GM18873 (cell line): Measurements from ENCODE around the gene PAX5.
"Not testable (repeated sequence)": the region's sequence is repeated elsewhere in the genome, so short reads cannot be mapped to it uniquely, and the experiment has no call there.

ENCODE experiments used
- ATAC-seq: cut with Tn5 transposase; IDR thresholded peaks from one replicate; pipeline ENCODE4 v1.9.1; 2021; ENCODE audit warnings: mild to moderate bottlenecking, moderate library complexity, moderate number of reproducible peaks; ENCODE audit not compliant: unreplicated experiment, low FRiP score

Gene PAX5

DNA sequence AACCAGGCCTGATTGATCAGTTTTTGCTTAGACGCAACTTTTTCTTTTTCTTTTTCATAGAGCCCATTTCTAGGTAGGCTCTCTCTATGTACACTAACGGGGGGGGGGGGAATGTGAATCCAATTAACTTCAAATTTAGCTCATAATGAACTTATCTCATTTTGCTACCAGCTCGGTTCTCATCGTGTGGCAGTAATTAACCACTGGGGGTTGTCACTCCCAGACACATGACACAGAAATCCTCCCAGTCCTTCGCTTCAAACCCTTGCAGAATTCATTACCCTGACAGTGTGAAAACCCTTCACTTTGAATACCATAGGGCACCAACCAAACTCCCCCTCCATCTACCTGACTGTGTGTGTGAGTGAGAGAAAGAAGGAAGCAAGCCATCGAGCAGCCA lies 144.2 kb downstream of the PAX5 start:
- ATAC-seq: no peak

DNA sequence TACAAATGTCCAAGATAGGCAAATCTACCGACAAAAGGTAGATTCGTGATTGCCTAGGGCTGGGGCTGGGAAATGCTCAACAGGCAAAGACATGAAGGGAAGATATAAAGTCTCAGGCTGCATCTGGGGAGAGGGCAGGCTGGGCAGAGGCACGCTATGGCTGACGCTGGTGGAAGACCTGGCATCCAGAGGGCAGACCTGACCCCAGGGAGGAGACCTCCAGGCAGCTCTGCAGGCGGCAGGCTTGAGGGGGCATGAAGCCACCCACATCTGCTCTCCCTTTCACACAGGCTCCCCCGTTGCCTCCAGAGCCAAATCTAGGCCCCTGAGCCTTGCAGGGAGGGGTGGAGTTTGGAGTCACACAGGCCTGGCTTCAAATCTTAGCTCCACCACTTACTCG lies 145.5 kb downstream of the PAX5 start:
- ATAC-seq: no peak

DNA sequence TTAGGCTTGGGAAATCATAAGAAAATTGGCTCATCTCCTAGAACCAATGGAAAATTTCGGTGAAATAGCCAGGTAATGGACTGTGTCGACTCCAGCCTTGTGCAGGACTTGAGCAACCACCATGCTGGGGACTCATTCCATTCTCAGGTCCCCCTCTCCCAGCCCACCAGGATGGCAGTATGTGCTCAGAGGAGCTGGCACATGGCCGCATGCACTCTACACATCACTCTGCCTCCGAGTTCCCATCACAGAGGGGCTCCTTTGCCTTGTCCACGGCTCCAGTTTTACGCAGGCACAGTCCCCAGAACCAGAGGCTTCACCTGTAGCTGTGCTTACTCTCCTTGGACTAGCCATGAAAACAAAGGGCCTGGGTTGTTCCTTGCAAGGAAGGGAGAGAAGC lies 149.3 kb downstream of the PAX5 start:
- no peak for ATAC-seq

DNA sequence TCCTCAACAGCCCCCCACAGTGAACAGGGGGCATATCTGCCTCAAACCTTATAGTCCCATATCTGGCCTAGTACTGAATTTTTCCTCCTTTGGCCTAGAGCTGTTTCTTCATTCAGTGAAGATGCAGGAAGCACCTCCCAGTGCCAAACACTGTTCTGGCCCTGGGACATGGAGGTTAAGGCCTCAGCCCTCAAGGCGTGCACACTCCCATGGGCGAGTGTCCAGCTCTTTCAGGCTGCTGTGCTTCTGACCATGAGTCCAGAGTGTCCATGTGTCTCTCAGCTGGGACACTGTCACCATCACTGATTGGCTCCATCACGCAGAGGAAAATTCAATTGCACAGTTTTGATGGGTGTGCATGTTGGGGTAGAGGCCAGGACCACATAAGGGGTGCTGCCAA lies 151.5 kb downstream of the PAX5 start:
- ATAC-seq: no peak

DNA sequence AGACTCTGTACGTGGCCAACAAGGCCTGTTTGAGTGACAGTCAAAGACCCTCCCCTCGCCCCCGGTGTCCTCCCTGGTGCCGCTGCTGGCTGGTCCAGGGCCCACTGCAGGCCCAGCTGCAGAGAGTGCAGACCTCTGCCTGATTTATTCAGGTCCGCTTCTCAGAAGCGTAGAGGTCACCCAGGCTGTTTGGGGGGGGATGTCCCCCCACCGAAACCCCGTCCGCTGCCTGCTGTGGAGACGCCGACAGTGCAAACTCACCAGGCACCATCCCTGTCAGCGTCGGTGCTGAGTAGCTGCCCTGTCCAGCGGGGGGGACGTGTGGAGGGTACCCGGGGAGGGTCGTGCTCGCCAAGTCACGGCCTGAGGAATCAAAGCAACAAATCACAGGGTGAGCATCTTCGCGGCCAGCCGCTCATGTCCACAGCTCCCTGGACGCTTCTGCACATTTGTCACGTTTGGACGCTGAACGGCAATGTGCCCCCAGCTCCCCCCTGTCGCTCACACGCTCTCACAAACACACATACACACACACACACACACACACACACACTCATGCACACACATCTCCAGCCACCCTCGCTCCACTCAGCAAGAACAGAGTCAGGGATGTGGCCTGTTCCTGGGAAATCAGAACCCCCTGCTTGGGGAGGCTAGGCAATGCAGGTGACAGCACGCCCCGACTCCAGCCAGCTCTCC lies 152.2 kb downstream of the PAX5 start:
- ATAC-seq: no peak

DNA sequence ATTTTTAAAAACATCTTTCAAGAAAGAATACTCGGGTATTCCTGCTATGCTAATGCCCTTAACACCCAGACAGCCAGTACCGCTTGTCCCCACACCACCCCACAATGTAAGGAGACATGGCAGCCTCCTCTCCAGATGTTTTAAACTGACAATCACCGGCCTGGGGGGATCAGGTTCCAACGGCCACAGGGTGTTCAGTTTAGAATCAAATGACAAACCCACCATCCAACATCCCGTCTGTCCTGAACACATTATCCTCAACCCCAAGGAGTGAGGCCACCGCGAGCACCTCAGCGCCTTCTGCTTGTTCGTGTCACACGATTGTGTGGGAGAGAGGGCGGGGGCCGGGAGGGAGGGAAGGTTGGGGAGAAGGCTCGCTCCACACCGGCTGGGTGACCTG lies 152.8 kb downstream of the PAX5 start:
- no peak for ATAC-seq

DNA sequence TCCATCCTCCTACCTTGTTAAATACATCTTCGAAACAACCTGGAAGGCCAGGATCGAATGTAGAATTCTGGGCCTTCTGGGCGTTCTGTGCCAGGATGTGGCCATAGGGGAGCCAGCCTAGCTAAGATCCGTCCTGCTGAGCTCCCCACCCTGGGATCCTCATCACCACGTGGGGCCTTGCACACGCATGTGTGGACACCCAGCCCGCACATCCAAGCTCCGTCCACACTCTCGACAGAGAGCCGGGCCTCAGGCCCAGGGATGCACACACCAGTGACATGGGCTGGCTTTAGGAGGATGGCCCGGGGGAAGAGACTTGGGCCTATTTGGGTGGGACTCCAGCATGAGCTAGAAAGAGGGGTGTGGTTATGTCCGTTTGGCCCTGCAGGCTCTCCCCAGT lies 154.0 kb downstream of the PAX5 start:
- ATAC-seq: no peak

DNA sequence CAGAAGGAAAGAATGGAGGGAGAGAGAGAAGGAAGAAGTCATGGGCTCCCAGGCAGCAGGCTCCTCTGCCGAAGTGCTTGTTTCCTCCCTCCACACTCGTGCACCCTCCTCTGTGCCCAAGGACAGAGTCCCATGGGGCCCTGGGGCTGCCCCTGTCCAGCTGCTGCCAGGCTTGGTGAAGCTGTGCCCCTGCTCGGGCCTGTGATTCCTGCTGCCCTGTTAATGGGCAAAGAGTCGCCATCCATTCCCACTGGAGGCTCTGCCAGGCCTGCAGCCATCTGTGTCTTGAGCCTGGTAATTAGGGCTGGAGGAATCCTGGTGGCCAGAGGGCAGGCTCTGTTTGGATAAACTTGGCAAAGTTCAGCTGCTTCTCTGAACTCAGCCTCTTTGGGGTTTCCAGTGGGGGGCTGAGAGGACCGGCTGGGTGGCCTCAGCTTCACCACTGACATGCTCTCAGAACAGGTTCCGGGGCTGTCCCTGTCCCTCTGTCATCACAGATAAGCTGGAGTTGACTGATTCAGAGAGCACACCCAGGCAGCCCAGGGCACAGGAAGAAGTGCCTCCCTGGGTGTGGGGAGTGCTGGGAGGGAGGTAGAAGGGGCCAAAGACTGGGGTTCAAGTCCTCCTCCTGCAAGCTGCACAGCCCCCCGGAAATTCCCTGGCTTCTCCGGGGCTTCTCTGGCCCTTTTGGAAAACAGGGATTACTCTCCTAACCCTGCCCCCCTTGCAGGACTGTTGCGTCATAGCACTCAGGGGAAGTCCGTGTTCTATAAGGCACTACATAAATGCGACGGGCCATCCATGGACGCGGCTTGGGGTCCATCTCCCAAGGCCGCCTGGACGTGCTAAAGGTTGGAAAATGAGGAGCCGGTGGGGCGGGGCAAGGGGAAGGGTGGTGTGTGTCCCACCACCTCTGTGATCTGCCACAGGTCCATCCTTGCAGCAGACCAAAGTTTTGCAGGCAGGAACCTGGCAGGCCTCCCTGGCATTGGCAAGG lies 154.8 kb downstream of the PAX5 start:
- ATAC-seq: peak; percentile 59

DNA sequence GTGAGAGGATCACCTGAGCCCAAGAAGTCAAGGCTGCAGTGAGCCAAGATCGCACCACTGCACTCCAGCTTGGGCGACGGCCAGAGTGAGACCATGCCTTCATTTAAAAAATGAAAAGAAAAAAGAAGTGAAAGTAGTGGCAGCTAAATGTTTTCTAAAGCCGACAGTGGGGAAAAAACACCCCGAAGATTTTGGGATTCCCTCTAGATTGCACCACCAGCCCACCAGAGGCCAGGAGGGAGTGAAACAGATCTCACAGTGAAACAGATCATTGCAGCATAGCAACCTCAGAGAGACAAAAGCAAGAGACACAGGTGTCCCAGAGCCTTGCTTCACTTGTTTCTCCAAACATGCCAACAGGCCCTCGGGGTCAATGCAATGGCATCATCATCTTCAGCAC lies 156.8 kb downstream of the PAX5 start:
- no peak for ATAC-seq

DNA sequence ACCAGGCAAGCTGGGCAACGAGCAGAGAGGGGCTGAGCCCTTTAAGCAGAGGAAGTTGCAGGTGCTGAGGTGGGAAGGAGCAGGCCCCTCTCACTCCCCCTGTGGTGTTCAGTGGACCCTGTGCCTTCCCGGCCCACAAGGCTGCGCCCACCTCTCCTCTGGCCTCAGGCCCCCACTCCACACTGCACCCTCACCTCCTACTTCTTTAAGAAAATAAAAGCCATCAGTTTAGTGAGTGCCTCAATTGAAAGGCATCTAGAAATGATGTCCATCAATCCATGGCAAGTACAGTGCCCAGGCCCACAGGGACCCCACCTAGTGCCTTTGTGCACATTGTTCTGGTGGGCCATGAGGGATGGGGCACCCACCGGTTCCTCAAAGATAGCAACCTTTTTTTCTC lies 158.0 kb downstream of the PAX5 start:
- no peak for ATAC-seq

DNA sequence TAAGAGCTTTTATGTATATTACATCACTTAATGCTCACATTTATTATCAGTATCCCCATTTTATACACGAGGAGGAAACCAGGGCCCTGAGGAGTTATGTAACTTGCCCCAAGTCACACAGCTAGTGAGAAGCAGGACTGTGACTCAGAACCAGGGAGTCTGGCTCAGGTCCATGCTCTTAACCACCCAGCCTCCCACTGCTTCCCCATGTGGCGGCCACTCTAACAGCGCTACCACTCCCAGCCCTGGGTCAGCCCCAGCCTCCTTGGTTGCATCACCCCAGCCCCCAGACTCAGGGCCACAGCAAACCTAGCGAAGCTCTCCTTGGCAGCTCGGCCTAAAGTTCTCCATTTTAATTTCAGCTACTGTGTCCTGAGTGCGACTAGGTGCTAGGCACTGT lies 159.1 kb downstream of the PAX5 start:
- no peak for ATAC-seq

DNA sequence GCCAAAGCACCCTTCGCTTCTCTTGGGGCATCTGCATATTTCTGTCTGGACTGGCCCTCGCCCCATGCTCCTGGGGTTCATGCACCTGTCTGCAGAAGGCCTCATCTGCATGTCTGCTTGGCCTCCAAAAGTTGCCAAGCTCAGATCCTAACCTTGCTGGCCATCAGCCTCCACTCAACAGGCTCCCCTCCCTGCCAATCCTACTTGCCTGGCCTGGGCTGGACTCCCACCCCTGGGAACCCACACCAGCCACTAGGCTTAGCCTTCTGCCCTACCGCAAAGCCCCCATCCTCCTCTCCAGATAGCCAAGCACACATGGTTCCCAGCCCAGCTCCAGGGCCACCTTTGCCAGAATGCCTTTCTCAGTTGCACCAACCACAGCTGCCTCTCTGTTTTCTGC lies 159.8 kb downstream of the PAX5 start:
- no peak for ATAC-seq

DNA sequence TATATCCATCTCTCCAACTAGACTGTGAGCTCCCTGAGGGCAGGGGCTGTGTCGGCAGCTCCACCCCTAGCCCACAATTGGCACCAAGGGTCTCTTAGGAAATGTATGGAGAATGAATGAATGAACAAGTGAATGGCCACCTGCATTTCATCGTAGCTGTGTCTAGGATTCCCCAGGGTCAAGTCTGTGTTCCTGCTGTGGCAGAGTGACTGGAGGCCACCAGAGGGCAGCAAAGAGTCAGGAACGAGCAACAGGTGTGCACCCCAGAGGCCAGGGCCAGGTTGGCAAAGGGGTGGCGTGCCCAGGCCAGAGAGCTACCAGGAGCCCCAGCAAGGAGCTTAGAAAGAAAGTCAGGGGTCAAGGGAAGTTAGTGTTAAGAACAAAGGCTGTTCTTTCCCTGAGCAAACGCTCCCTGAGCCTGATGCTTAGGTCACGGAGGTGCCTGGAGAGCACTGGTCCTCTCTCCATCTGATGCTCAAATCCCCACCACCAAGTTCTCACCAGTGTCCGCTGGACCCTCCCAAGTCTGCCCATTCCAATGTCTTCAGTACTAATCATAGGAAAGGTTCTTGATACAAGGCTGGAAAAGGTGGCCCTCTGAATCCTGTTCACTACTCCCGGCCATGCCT lies 160.7 kb downstream of the PAX5 start:
- peak; percentile 55 for ATAC-seq

DNA sequence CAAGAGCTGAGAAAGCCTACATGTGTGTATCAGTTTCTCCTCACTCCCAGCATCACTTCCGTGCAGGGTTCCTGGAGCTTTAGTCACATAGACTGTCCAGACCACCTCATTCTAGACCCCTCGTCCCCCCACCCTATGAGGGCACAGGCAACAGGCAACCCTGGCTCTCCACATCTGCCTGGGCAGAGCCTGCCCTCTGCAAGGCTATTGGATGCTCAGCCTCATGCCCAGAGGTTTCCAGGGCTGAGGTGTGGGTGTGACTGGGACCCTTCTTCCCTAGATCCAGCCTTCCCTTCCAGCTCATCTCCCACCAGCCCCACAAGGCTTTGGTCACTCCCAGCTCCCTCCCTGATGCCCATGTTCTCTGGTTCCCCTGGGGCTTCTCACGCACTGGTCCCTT lies 161.4 kb downstream of the PAX5 start:
- ATAC-seq: no peak

DNA sequence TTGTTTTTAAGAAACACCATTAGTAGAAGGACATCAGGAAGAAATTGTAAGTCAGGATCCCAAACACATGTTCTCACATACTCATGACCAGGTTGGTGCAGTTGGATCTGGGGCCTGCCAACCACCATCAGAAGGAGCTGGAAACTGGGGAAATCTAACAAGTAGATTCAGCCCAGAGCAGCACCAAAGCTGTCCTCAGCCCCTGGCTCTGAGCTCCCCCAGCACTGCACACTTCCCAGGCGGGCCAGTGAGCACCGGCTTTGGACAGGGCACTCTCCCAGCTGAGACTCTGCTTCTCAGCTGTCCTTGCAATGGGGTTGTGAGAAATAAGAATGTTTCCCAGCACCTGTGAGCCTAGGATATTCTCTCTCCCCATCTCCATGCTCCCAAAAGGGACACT lies 162.5 kb downstream of the PAX5 start:
- ATAC-seq: no peak

DNA sequence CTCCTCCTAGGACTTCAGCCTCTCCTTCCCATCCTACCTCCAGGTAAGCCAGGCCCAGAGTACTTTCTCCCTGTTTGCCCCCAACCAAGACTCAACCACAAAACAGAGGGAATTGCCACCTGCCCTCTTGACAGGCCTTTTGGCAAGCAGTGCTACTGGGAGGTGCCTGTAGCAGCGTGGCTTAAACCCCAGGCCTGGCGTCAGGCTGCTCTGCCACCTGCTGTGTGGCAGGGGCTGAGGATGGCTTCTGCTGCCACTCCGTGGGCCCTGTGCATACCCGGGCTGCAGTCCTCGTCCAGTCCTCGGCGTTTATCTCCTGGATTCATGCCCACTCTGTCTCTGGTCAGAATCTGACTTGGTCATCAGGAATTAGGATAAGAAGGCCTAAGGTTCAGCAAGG lies 163.1 kb downstream of the PAX5 start:
- no peak for ATAC-seq

DNA sequence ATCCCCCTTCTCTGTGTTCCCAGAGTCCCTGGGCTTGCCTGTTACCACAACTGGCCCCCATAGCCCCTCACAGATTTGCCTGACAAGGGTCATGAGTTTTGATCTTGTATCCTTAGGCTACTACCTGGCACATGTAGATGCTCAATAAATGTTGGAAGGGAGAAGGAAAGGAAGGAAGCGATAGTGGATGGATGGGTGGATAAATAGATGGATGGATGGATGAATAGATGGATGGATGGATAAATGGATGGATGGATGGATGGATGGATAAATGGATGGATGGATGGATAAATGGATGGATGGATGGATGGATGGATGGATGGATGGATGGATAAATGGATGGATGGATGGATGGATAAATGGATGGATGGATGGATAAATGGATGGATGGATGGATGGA lies 164.5 kb downstream of the PAX5 start:
- not testable (repeated sequence) for ATAC-seq

DNA sequence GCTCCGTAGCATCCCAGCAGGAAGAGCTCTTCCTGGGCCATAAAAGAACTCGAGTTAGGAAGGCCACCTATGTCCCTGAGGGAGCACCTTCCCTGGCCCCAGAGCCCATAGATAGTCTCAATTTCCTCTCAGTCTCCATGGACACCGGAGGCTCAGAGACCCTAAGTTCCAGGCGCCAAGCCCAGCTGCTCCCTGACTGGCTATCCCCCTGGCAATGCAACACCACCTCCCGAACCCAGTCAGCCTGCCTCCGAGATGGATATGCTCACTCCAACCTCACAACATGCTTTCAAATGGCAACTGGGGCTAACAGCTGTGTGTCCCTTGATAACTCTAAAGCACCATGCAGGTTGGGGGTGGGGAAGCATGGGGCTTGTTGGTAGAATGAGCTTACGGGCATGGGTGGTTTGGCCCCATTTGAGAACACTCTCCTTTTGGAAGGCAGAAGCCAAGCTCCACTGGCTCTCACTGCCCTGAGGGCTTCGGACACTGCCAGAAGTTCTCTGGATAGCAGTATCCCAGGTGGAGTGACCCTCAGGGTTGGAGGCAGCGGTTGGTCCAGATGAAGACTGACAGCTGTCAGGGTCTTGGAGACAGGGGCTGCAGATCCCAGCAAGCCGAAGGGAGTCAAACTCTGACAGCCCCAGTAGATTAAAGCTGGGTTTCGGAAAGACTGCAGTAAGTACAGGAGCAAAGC lies 165.3 kb downstream of the PAX5 start:
- no peak for ATAC-seq

DNA sequence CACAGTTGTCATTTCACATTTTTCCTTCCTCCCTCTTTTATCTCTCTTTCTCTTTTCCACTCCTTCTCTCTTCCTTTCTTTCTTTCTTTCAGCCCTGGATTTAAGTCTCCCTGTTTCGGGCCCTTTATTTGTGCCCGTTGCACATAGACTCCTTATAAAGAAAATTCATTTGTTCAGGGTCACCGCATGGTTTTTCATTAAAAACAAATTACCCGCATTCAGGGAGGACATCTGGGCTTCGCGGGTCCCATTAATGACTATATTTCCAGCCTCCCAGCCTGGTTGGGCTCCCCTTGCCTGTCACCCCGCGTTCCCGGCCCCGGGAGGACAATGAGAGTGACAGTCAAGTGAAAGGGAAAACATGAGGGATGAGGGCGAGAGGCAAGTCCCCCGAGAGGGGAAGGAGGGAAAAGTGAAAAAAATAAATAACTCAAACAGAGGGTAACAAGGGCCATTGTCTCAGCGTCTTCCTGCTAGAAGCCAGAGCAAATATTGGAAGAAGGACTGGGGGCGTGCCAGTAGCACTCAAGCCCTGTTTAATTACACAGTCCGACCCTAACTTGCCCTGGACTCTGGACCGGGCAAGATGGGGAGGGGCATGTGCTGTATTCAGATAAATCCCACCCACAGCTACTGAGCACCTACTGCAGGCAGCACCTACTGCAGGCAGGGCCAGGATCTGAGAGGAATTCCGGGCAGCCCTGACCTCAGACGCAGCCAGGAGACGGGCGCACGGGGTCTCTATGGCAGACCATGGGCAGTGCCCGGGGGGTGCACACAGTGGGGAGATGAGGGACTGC lies 166.2 kb downstream of the PAX5 start:
- ATAC-seq: no peak

DNA sequence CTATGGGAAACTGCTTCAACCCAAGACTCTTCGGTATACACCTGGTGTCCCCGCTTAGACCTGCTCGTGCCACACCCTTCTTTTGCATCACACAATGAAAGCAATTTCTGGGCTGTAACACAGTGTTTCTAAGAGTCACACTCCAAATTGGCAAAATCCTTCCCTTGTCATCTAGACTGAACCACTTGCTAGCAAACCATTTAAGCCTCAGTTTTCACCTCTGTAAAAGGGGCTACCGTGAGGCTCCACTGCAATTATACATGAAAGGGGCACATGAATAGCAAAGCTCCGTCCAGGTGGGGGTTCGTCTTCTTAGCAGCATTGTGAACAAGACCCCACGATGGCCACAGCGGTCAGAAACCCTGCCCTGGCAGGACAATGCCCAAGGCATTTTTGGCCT lies 166.8 kb downstream of the PAX5 start:
- no peak for ATAC-seq
